Endothelial cell of umbilical vein (primary cell): Measurements from ENCODE around the gene MTERF4.

Experiments
- EZH2 ChIP-seq: IDR thresholded peaks from 2 replicates; pipeline ENCODE4 v1.6.1; 2012; ENCODE audit warnings: borderline replicate concordance, low read depth, mild to moderate bottlenecking, moderate library complexity, low read length, inconsistent platforms; ENCODE audit not compliant: severe bottlenecking
- GATA2 ChIP-seq: IDR thresholded peaks from 2 replicates; pipeline ENCODE4 v1.7.0; 2011; ENCODE audit warnings: low read depth, mild to moderate bottlenecking, moderate library complexity, mixed read lengths, low read length; ENCODE audit not compliant: insufficient read length, insufficient read depth
- JUN ChIP-seq: IDR thresholded peaks from 2 replicates; pipeline ENCODE4 v1.6.1; 2011; ENCODE audit warnings: borderline replicate concordance, low read depth; ENCODE audit not compliant: insufficient read length, insufficient read depth
- MYC ChIP-seq: IDR thresholded peaks from one replicate; pipeline ENCODE4 v1.6.1; 2011; ENCODE audit warnings: mild to moderate bottlenecking, low read depth, low read length
- POLR2A ChIP-seq: IDR thresholded peaks from 2 replicates; pipeline ENCODE4 v1.6.1; 2012; ENCODE audit warnings: low read depth, mild to moderate bottlenecking, control low read depth, low read length
- POLR2AphosphoS5 ChIP-seq: IDR thresholded peaks from 2 replicates; pipeline ENCODE4 v1.6.1; 2012; ENCODE audit warnings: low read depth, mild to moderate bottlenecking, control low read depth, low read length, moderate library complexity; ENCODE audit not compliant: insufficient read depth
- TF ChIP-seq, protein P1 (sequence below), 2 donors: IDR thresholded peaks; 1 replicate in 1 of 2; 2 replicates in 1 of 2; pipeline ENCODE4 v1.5.1; 2011; ENCODE audit warnings: low read length in 2 of 2, mild to moderate bottlenecking in 2 of 2, moderate library complexity in 2 of 2, control low read depth in 1 of 2, inconsistent platforms in 1 of 2, low read depth in 1 of 2; ENCODE audit not compliant: insufficient read depth in 1 of 2; ENCODE audit errors: extremely low read depth in 1 of 2
- TF ChIP-seq, protein P2 (sequence below): IDR thresholded peaks from 2 replicates; pipeline ENCODE4 v1.6.1; 2011; ENCODE audit not compliant: insufficient read depth, insufficient read length

DNA sequence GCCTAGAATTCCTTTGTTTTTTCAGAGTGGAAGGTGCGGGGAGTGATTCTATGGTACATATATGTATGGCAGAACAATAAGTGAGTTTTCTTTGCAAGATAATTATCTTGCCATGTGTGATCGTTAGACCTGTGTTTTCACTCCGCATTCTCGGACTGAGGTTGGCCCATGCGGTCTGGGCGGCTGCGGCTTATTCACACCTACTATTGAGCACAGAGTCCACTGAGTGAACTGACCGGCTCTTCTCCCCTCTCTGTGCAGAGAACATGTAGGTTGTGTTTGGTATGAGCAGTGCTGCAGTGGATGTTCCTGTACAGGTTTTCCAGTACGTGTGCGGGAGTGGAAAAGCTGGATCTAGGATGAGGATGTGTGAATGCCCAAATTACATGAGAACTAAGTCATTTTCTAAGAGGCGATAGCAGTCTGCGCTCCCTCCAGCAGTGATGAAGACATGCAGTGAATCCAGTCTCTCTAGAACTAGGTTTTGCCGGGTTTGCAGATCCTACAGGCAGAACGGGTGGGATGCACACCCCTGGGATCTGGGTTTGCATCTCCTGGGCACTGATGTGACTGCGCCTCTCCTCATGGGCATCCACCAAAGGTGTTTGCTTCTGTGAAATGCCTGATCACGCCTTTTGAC, 27.1 kb downstream of the MTERF4 start:
- TF ChIP-seq, protein P1, sequence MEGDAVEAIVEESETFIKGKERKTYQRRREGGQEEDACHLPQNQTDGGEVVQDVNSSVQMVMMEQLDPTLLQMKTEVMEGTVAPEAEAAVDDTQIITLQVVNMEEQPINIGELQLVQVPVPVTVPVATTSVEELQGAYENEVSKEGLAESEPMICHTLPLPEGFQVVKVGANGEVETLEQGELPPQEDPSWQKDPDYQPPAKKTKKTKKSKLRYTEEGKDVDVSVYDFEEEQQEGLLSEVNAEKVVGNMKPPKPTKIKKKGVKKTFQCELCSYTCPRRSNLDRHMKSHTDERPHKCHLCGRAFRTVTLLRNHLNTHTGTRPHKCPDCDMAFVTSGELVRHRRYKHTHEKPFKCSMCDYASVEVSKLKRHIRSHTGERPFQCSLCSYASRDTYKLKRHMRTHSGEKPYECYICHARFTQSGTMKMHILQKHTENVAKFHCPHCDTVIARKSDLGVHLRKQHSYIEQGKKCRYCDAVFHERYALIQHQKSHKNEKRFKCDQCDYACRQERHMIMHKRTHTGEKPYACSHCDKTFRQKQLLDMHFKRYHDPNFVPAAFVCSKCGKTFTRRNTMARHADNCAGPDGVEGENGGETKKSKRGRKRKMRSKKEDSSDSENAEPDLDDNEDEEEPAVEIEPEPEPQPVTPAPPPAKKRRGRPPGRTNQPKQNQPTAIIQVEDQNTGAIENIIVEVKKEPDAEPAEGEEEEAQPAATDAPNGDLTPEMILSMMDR (IDR thresholded peaks at IDR 0.05; ENCODE audit: extremely low read depth in 1 of 2, insufficient read depth in 1 of 2, low read depth in 1 of 2, low read length in 2 of 2) = no peak
- no peak for TF ChIP-seq POLR2A
- TF ChIP-seq POLR2AphosphoS5 = no peak
- no peak for TF ChIP-seq JUN
- no peak for TF ChIP-seq EZH2
- no peak for TF ChIP-seq MYC
- TF ChIP-seq, protein P2, sequence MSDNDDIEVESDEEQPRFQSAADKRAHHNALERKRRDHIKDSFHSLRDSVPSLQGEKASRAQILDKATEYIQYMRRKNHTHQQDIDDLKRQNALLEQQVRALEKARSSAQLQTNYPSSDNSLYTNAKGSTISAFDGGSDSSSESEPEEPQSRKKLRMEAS = no peak
- no peak for TF ChIP-seq GATA2
